Transverse colon (tissue), 3 donors: Measurements from ENCODE around the gene ZNF14.

ENCODE experiments used
- POLR2A ChIP-seq: fragments of 450-650 bp; IDR thresholded peaks from one replicate; pipeline ENCODE4 v1.6.1; 2016; ENCODE audit warnings: antibody characterized with exemption, mild to moderate bottlenecking, moderate library complexity
- TF ChIP-seq, protein P1 (sequence below), 5 experiments: fragments of 200-600 bp in 3 of 5; fragments of 450-650 bp in 2 of 5; sonication (generic) in 3 of 5; IDR thresholded peaks; 1 replicate in 2 of 5; 2 replicates in 3 of 5; pipeline ENCODE4 v1.5.1; 2016 to 2017; ENCODE audit warnings: antibody characterized with exemption in 5 of 5, inconsistent platforms in 3 of 5, mild to moderate bottlenecking in 2 of 5, moderate library complexity in 1 of 5

- TF ChIP-seq, protein P1, sequence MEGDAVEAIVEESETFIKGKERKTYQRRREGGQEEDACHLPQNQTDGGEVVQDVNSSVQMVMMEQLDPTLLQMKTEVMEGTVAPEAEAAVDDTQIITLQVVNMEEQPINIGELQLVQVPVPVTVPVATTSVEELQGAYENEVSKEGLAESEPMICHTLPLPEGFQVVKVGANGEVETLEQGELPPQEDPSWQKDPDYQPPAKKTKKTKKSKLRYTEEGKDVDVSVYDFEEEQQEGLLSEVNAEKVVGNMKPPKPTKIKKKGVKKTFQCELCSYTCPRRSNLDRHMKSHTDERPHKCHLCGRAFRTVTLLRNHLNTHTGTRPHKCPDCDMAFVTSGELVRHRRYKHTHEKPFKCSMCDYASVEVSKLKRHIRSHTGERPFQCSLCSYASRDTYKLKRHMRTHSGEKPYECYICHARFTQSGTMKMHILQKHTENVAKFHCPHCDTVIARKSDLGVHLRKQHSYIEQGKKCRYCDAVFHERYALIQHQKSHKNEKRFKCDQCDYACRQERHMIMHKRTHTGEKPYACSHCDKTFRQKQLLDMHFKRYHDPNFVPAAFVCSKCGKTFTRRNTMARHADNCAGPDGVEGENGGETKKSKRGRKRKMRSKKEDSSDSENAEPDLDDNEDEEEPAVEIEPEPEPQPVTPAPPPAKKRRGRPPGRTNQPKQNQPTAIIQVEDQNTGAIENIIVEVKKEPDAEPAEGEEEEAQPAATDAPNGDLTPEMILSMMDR (IDR thresholded peaks at IDR 0.05), result no peak
- no peak for TF ChIP-seq POLR2A
These were observed 13.1 kb downstream of the ZNF14 start for GRCh38 chr19:19719798-19720197.
